MM.1S (cell line): ENCODE data around the gene CFAP74.

ENCODE experiments used
- DNase-seq: peaks from one replicate; pipeline ENCODE4 v3.0.0-alpha.2; 2015
- H2AFZ ChIP-seq: fragments of 300-600 bp; sonication (generic); 2 replicates; pipeline ENCODE4 v1.6.0; 2016; ENCODE audit warnings: antibody characterized with exemption, low read length
- H3F3A ChIP-seq: fragments of 300-600 bp; sonication (generic); 2 replicates; pipeline ENCODE4 v1.6.1; 2016; ENCODE audit warnings: mild to moderate bottlenecking, antibody characterized with exemption, low read length, moderate library complexity, mixed read lengths; ENCODE audit not compliant: insufficient read depth
- H3K27ac ChIP-seq: fragments of 300-600 bp; sonication (generic); 2 replicates; pipeline ENCODE4 v1.5.1; 2016; ENCODE audit warnings: mild to moderate bottlenecking, low read length
- H3K27me3 ChIP-seq: fragments of 300-600 bp; sonication (generic); replicated peaks from 2 replicates; pipeline ENCODE4 v1.6.0; 2016; ENCODE audit warnings: low read length; ENCODE audit not compliant: insufficient read depth
- H3K36me3 ChIP-seq: fragments of 300-600 bp; sonication (generic); replicated peaks from 2 replicates; pipeline ENCODE4 v1.6.1; 2016; ENCODE audit warnings: mild to moderate bottlenecking, low read length, mixed read lengths; ENCODE audit not compliant: insufficient read depth
- H3K4me1 ChIP-seq: fragments of 300-600 bp; sonication (generic); 2 replicates; pipeline ENCODE4 v1.6.1; 2016; ENCODE audit warnings: low read length, mixed read lengths
- H3K4me2 ChIP-seq: fragments of 300-600 bp; sonication (generic); 2 replicates; pipeline ENCODE4 v1.6.0; 2016; ENCODE audit warnings: low read depth, low read length
- H3K4me3 ChIP-seq: fragments of 300-600 bp; sonication (generic); 2 replicates; pipeline ENCODE4 v1.5.1; 2016; ENCODE audit warnings: low read length, mixed read lengths
- H3K79me2 ChIP-seq: fragments of 300-600 bp; sonication (generic); 2 replicates; pipeline ENCODE4 v1.6.1; 2016; ENCODE audit warnings: mixed run types, low read length, mixed read lengths
- H3K9ac ChIP-seq: fragments of 300-600 bp; sonication (generic); 2 replicates; pipeline ENCODE4 v1.6.1; 2016; ENCODE audit warnings: low read length, mixed read lengths
- H3K9me2 ChIP-seq: fragments of 300-600 bp; sonication (generic); replicated peaks from 2 replicates; pipeline ENCODE4 v1.6.1; 2016; ENCODE audit warnings: mild to moderate bottlenecking, low read length, mixed read lengths; ENCODE audit not compliant: insufficient read depth
- H3K9me3 ChIP-seq: fragments of 300-600 bp; sonication (generic); replicated peaks from 2 replicates; pipeline ENCODE4 v1.6.1; 2016; ENCODE audit warnings: mild to moderate bottlenecking, low read length, mixed read lengths; ENCODE audit not compliant: insufficient read depth
- H4K20me1 ChIP-seq: fragments of 300-600 bp; sonication (generic); 2 replicates; pipeline ENCODE4 v1.6.1; 2016; ENCODE audit warnings: mild to moderate bottlenecking, low read length, moderate library complexity, mixed read lengths; ENCODE audit not compliant: insufficient read depth
- EZH2 ChIP-seq: fragments of 300-600 bp; sonication (generic); optimal IDR thresholded peaks from 2 replicates; pipeline ENCODE3; 2017; ENCODE audit warnings: low read depth, mild to moderate bottlenecking, antibody characterized with exemption, low read length, mixed read lengths
- EZH2phosphoT487 ChIP-seq: fragments of 300-600 bp; sonication (generic); IDR thresholded peaks from 2 replicates; pipeline ENCODE4 v1.6.1; 2018; ENCODE audit warnings: antibody characterized with exemption, low read length
- TF ChIP-seq, protein P1 (sequence below): fragments of 300-600 bp; sonication (generic); IDR thresholded peaks from 2 replicates; pipeline ENCODE4 v1.5.1; 2016; ENCODE audit warnings: antibody characterized with exemption, low read length, mixed read lengths

CFAP74 gene

DNA sequence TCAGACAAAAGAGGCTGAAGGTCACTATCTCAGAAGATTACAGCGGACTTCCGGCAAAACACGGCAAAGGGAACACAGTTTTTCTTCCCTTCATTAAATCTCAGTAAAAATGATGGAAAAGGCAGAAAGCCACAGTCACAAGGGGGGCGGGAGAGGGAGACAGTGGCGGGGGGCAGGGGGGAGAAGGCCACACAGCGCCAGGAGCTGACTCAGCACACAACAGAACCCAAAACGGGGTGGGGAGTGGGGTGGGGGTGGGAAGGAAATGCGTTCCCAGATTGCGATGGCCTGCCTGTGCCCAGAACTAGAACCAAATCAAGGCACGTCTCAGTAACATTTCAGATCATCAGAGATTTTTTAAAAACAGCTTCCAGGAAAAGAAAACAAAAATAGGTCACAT, 13.4 kb downstream of the CFAP74 start:
- no peak overlapping the region for H3K4me2 ChIP-seq

DNA sequence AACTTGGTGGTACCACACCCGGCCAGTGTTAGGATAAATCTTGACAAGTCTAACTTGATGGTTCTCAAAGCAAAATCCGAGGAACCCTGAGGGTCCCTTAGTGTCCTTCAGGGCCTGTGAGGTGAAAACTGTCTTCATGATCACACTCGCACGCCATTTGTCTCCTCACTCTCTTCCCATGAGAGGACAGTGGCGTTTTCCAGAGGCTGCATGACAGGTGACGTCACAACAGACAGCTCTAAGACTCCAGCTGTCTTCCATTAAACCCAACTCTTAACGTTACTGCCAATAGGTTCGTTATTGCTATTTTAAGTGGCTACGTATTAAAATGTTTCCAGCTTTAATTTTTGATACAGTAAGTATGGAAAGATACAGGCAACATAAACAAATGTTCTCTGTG, 13.8 kb downstream of the CFAP74 start:
- no peaks in the 10 kb centered on the region for H3K4me1 ChIP-seq
- no peaks in the 10 kb centered on the region for H3F3A ChIP-seq
- H4K20me1 ChIP-seq = no peaks in the 10 kb centered on the region
- H3K27me3 ChIP-seq = peaks cover 89% of the 10 kb centered on the region
- no peaks in the 10 kb centered on the region for H3K9me3 ChIP-seq
- H3K4me3 ChIP-seq = no peak overlapping the region
- H2AFZ ChIP-seq = no peak overlapping the region
- H3K9me2 ChIP-seq = no peaks in the 10 kb centered on the region
- no peak overlapping the region for H3K4me2 ChIP-seq
- no peak for DNase-seq
- TF ChIP-seq, protein P1, sequence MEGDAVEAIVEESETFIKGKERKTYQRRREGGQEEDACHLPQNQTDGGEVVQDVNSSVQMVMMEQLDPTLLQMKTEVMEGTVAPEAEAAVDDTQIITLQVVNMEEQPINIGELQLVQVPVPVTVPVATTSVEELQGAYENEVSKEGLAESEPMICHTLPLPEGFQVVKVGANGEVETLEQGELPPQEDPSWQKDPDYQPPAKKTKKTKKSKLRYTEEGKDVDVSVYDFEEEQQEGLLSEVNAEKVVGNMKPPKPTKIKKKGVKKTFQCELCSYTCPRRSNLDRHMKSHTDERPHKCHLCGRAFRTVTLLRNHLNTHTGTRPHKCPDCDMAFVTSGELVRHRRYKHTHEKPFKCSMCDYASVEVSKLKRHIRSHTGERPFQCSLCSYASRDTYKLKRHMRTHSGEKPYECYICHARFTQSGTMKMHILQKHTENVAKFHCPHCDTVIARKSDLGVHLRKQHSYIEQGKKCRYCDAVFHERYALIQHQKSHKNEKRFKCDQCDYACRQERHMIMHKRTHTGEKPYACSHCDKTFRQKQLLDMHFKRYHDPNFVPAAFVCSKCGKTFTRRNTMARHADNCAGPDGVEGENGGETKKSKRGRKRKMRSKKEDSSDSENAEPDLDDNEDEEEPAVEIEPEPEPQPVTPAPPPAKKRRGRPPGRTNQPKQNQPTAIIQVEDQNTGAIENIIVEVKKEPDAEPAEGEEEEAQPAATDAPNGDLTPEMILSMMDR = no peak
- no peak for TF ChIP-seq EZH2
- H3K27ac ChIP-seq = no peak overlapping the region
- no peaks in the 10 kb centered on the region for H3K36me3 ChIP-seq
- no peak overlapping the region for H3K9ac ChIP-seq
- no peaks in the 10 kb centered on the region for H3K79me2 ChIP-seq

More for the DNA sequence above, 13.4 kb downstream of the CFAP74 start:
- Histone ChIP-seq H4K20me1 (no peaks in the 10 kb centered on the region), H3K4me3 (no peak overlapping the region), H3F3A (no peaks in the 10 kb centered on the region), H3K79me2 (no peaks in the 10 kb centered on the region), H3K9me2 (no peaks in the 10 kb centered on the region), H2AFZ (no peak overlapping the region), H3K27me3 (peaks cover 89% of the 10 kb centered on the region), H3K9ac (no peak overlapping the region), H3K27ac (no peak overlapping the region), H3K4me1 (no peaks in the 10 kb centered on the region), H3K36me3 (no peaks in the 10 kb centered on the region), H3K9me3 (no peaks in the 10 kb centered on the region)
- TF ChIP-seq, protein P1 = no peak
- TF ChIP-seq EZH2phosphoT487 = no peak
- no peak for TF ChIP-seq EZH2
- DNase-seq = no peak

GRCh38 chr1:1989102-1989542, 14.5 kb downstream of the CFAP74 start:
- Histone ChIP-seq H3K4me1 (no peaks in the 10 kb centered on the region), H3K9ac (no peak overlapping the region), H2AFZ (no peak overlapping the region), H4K20me1 (no peaks in the 10 kb centered on the region), H3K9me3 (no peaks in the 10 kb centered on the region), H3K9me2 (no peaks in the 10 kb centered on the region), H3K27me3 (peaks cover 89% of the 10 kb centered on the region), H3K36me3 (no peaks in the 10 kb centered on the region), H3K4me3 (no peak overlapping the region), H3K4me2 (no peak overlapping the region), H3K79me2 (no peaks in the 10 kb centered on the region), H3K27ac (no peak overlapping the region), H3F3A (no peaks in the 10 kb centered on the region)
- TF ChIP-seq EZH2phosphoT487 = no peak
- TF ChIP-seq, protein P1 = no peak
- TF ChIP-seq EZH2 = no peak
- DNase-seq = no peak
